DND-41 (cell line): Measurements from ENCODE around the gene PRDM2.

ENCODE experiments used
- ATAC-seq: fragments of 200-7000 bp; cut with Tn5 transposase; 3 replicates; pipeline ENCODE4 v1.9.1; 2021; ENCODE audit warnings: low read depth; ENCODE audit not compliant: insufficient read depth
- DNase-seq: peaks from one replicate; pipeline ENCODE4 v3.0.0-alpha.2; 2020
- H2AFZ ChIP-seq: 2 replicates; pipeline ENCODE4 v1.6.0; 2012; ENCODE audit warnings: low read depth, low read length
- H3K27ac ChIP-seq: 2 replicates; pipeline ENCODE4 v1.5.1; 2012; ENCODE audit warnings: low read length, inconsistent platforms
- H3K27me3 ChIP-seq: fragments of 200-600 bp; sonication (generic); 2 replicates; pipeline ENCODE4 v1.6.0; 2012; ENCODE audit warnings: low read length, mild to moderate bottlenecking, inconsistent platforms; ENCODE audit not compliant: insufficient read depth, poor library complexity
- H3K36me3 ChIP-seq: 2 replicates; pipeline ENCODE4 v1.5.1; 2012; ENCODE audit warnings: low read length, inconsistent platforms; ENCODE audit not compliant: insufficient read depth
- H3K4me1 ChIP-seq: 2 replicates; pipeline ENCODE4 v1.5.1; 2012; ENCODE audit warnings: mild to moderate bottlenecking, low read length; ENCODE audit not compliant: insufficient read depth
- H3K4me2 ChIP-seq: 2 replicates; pipeline ENCODE4 v1.6.0; 2012; ENCODE audit warnings: mild to moderate bottlenecking, moderate library complexity, low read length, inconsistent platforms; ENCODE audit not compliant: insufficient read depth
- H3K4me3 ChIP-seq, 2 experiments: fragments of 200-600 bp in 1 of 2; shearing (Covaris generic) in 1 of 2; 2 replicates each; pipeline ENCODE4 v1.5.1; 2012 to 2016; ENCODE audit warnings: inconsistent platforms in 2 of 2, low read length in 2 of 2, mild to moderate bottlenecking in 2 of 2, low read depth in 1 of 2, moderate library complexity in 1 of 2
- H3K79me2 ChIP-seq: 2 replicates; pipeline ENCODE4 v1.6.0; 2012; ENCODE audit warnings: low read length, inconsistent platforms; ENCODE audit not compliant: insufficient read depth
- H3K9ac ChIP-seq: 2 replicates; pipeline ENCODE4 v1.6.0; 2012; ENCODE audit warnings: low read depth, mild to moderate bottlenecking, inconsistent platforms, low read length, moderate library complexity
- H3K9me3 ChIP-seq: 2 replicates; pipeline ENCODE4 v1.5.1; 2012; ENCODE audit warnings: low read length, moderate library complexity, mild to moderate bottlenecking, inconsistent platforms; ENCODE audit not compliant: insufficient read depth, severe bottlenecking
- H4K20me1 ChIP-seq: 2 replicates; pipeline ENCODE4 v1.6.0; 2012; ENCODE audit warnings: low read length; ENCODE audit not compliant: insufficient read depth
- CTCF ChIP-seq: IDR thresholded peaks from 2 replicates; pipeline ENCODE4 v1.5.1; 2012; ENCODE audit warnings: borderline replicate concordance, low read length, moderate library complexity, mild to moderate bottlenecking; ENCODE audit not compliant: poor library complexity, severe bottlenecking; ENCODE audit errors: extremely low read depth
- EZH2 ChIP-seq: IDR thresholded peaks from 3 replicates; pipeline ENCODE4 v1.6.1; 2012; ENCODE audit warnings: borderline replicate concordance, low read depth, mild to moderate bottlenecking, moderate library complexity, low read length, inconsistent platforms; ENCODE audit not compliant: severe bottlenecking

Gene PRDM2

GRCh38 chr1:13661539-13661938 is 38.4 kb upstream of the PRDM2 start:
- H3K9me3 ChIP-seq = peaks cover 4% of the 10 kb centered on the region
- no peaks in the 10 kb centered on the region for H3K36me3 ChIP-seq
- H2AFZ ChIP-seq = no peak overlapping the region
- H3K4me2 ChIP-seq = no peak overlapping the region
- H3K27ac ChIP-seq = no peak overlapping the region
- TF ChIP-seq EZH2 (no peak), CTCF (no peak)
- H3K9ac ChIP-seq = no peak overlapping the region
- H3K4me3 ChIP-seq = no peak overlapping the region
- no peak for ATAC-seq
- DNase-seq = no peak
- H3K4me1 ChIP-seq = 0 out of 2 replicates have a peak, but pooled peaks cover 2% of the 10 kb centered on the region
- no peaks in the 10 kb centered on the region for H3K27me3 ChIP-seq
- no peaks in the 10 kb centered on the region for H3K79me2 ChIP-seq
- H4K20me1 ChIP-seq = no peaks in the 10 kb centered on the region

- H2AFZ ChIP-seq = no peak overlapping the region
- H3K36me3 ChIP-seq = no peaks in the 10 kb centered on the region
- no peak overlapping the region for H3K4me2 ChIP-seq
- no peak for ATAC-seq
- H3K9ac ChIP-seq = no peak overlapping the region
- no peaks in the 10 kb centered on the region for H4K20me1 ChIP-seq
- peaks cover 4% of the 10 kb centered on the region for H3K9me3 ChIP-seq
- H3K27me3 ChIP-seq = no peaks in the 10 kb centered on the region
- no peaks in the 10 kb centered on the region for H3K79me2 ChIP-seq
- H3K4me1 ChIP-seq = 0 out of 2 replicates have a peak, but pooled peaks cover 2% of the 10 kb centered on the region
- no peak for DNase-seq
- TF ChIP-seq CTCF = no peak
- no peak overlapping the region for H3K27ac ChIP-seq
- no peak overlapping the region for H3K4me3 ChIP-seq
These were observed 37.5 kb upstream of the PRDM2 start for GRCh38 chr1:13662493-13662892.

- Histone ChIP-seq H3K27ac (no peak overlapping the region), H3K4me3 (no peak overlapping the region), H3K36me3 (no peaks in the 10 kb centered on the region), H3K4me2 (no peak overlapping the region), H3K9ac (no peak overlapping the region), H2AFZ (no peak overlapping the region), H4K20me1 (no peaks in the 10 kb centered on the region), H3K9me3 (peaks cover 4% of the 10 kb centered on the region), H3K27me3 (no peaks in the 10 kb centered on the region), H3K4me1 (0 out of 2 replicates have a peak, but pooled peaks cover 2% of the 10 kb centered on the region), H3K79me2 (no peaks in the 10 kb centered on the region)
- ATAC-seq = no peak
- no peak for DNase-seq
- TF ChIP-seq CTCF = no peak
- TF ChIP-seq EZH2 = no peak
These were observed 36.0 kb upstream of the PRDM2 start for GRCh38 chr1:13663969-13664368.

GRCh38 chr1:13664451-13664850 is 35.5 kb upstream of the PRDM2 start:
- Histone ChIP-seq H3K4me2 (no peak overlapping the region), H3K9me3 (peaks cover 2% of the 10 kb centered on the region), H3K4me1 (0 out of 2 replicates have a peak, but pooled peaks cover 2% of the 10 kb centered on the region), H3K36me3 (no peaks in the 10 kb centered on the region), H3K9ac (no peak overlapping the region), H3K4me3 (no peak overlapping the region), H4K20me1 (no peaks in the 10 kb centered on the region), H2AFZ (no peak overlapping the region), H3K27ac (no peak overlapping the region), H3K27me3 (no peaks in the 10 kb centered on the region), H3K79me2 (no peaks in the 10 kb centered on the region)
- no peak for TF ChIP-seq CTCF
- TF ChIP-seq EZH2 = no peak
- DNase-seq = no peak
- ATAC-seq = no peak
